Urinary bladder (tissue), 4 donors: ENCODE results near the gene ATG9A. TPM values are rescaled to one million over a fixed set of nuclear protein-coding genes. Genes with fewer than 3 reads are reported as not detected.

ENCODE experiments used
- DNase-seq: peaks from one replicate; pipeline ENCODE4 v3.0.0-alpha.2; 2015; ENCODE audit errors: extremely low spot score
- H3K27ac ChIP-seq: one replicate; pipeline ENCODE4 v1.5.1; 2013; ENCODE audit warnings: low read depth, mild to moderate bottlenecking, moderate library complexity
- H3K36me3 ChIP-seq: one replicate; pipeline ENCODE4 v1.6.1; 2013; ENCODE audit warnings: mild to moderate bottlenecking, moderate library complexity; ENCODE audit not compliant: insufficient read depth
- H3K4me1 ChIP-seq: one replicate; pipeline ENCODE4 v1.6.1; 2013; ENCODE audit warnings: mild to moderate bottlenecking, moderate library complexity; ENCODE audit not compliant: insufficient read depth
- H3K4me3 ChIP-seq: one replicate; pipeline ENCODE4 v1.5.1; 2013; ENCODE audit warnings: low read depth, low read length
- WGBS: extraction: QIAGEN DNeasy Blood & Tissue Kit; methylation state at CpG from one replicate; pipeline ENCODE4 v1.1.7; 2013; 5-methylcytosine and 5-hydroxymethylcytosine counted together
- polyA plus RNA-seq: library from polyadenylated mRNA; stranded (reverse); fragments of 200-250 nt; gene quantifications from one replicate; pipeline ENCODE4 v1.2.3, GENCODE V29; 2013
- total RNA-seq: library from RNA; depleted of rRNA; stranded (reverse); fragments of >200 nt; gene quantifications from one replicate; pipeline ENCODE4 v1.2.3, GENCODE V29; 2014
- donor health status: healthy with polysubstance abuse.
- donor health status: healthy.

Gene ATG9A
- total and polyA plus RNA-seq, 2 donors: 20.7 to 54.6 TPM

GRCh38 chr2:219247678-219248642 lies 18.5 kb upstream of the ATG9A start:
- no peaks in the 10 kb centered on the region for H3K4me1 ChIP-seq
- no peak for DNase-seq
- 86% methylated on average over 17 of the region's 17 CpGs for whole genome bisulfite sequencing
- no peak overlapping the region for H3K27ac ChIP-seq
- H3K4me3 ChIP-seq: no peak overlapping the region
- no peaks in the 10 kb centered on the region for H3K36me3 ChIP-seq

DNA sequence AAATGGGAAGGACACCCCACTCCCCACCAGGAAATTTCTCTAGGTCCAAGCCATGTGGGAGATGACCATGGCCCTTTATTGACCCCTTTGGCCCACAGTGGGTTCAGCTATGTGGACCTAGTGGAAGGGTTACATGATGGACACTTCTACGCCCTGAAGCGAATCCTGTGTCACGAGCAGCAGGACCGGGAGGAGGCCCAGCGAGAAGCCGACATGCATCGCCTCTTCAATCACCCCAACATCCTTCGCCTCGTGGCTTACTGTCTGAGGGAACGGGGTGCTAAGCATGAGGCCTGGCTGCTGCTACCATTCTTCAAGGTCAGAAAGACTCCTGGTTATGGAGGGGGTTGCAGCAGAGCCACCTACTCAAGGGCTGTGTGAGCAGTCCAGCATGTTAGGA lies 17.1 kb upstream of the ATG9A start:
- Histone ChIP-seq H3K36me3 (no peaks in the 10 kb centered on the region), H3K4me1 (no peaks in the 10 kb centered on the region), H3K4me3 (no peak overlapping the region), H3K27ac (no peak overlapping the region)
- 95% methylated on average over 10 of the region's 10 CpGs for WGBS
- DNase-seq: no peak

- Histone ChIP-seq H3K4me1 (no peaks in the 10 kb centered on the region), H3K27ac (peak overlapping the region; percentile 95), H3K4me3 (peak overlapping the region; percentile 80), H3K36me3 (no peaks in the 10 kb centered on the region)
- 13% methylated on average over 10 of the region's 10 CpGs for WGBS
- DNase-seq: no peak
These were observed 16.4 kb upstream of the ATG9A start for GRCh38 chr2:219245899-219246230.

- DNase-seq: peak; percentile 75
- Histone ChIP-seq H3K27ac (peak within 1 kb of the TSS; percentile 95), H3K36me3 (no peaks in the 10 kb centered on the region), H3K4me1 (no peaks in the 10 kb centered on the region), H3K4me3 (peak within 1 kb of the TSS; percentile 80)
- under 1% methylated on average over 46 of the region's 46 CpGs for WGBS
These were observed 15.9 kb upstream of the ATG9A start, which contains the start of the genes GLB1L and STK16 for GRCh38 chr2:219245148-219245898. TSS of gene GLB1L (minus strand) at chr2:219245444. CDS start at chr2:219243573, 1,871 bp downstream. TSS of gene STK16 (plus strand) at chr2:219245479. CDS start at chr2:219246000, 521 bp downstream.

DNA sequence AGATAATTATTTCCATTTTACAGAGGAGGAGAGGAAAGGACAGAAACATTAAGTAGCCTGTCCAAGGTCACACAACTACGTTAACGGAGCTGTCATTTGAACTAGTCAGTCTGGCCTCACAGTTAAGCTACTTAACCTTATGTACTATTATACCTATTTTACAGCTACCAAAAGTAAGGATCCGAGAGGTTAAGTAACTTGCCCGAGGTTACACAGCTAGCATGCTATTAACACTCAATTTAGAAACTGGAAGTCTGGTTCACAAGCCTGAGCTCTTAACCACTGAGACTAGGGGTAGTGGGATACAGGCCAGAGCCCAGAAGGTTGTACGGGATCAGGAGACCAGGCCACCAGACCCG lies 15.3 kb upstream of the ATG9A start:
- Histone ChIP-seq H3K36me3 (no peaks in the 10 kb centered on the region), H3K27ac (peak overlapping the region; percentile 85), H3K4me3 (peak overlapping the region; percentile 80), H3K4me1 (no peaks in the 10 kb centered on the region)
- DNase-seq: no peak
- 42% methylated on average over 6 of the region's 6 CpGs for WGBS

- H3K4me1 ChIP-seq: no peaks in the 10 kb centered on the region
- DNase-seq: no peak
- no peak overlapping the region for H3K4me3 ChIP-seq
- 39% methylated on average over 28 of the region's 28 CpGs for WGBS
- peak overlapping the region; percentile 25 for H3K27ac ChIP-seq
- H3K36me3 ChIP-seq: no peaks in the 10 kb centered on the region
These were observed 13.9 kb upstream of the ATG9A start for GRCh38 chr2:219243291-219243761.

DNA sequence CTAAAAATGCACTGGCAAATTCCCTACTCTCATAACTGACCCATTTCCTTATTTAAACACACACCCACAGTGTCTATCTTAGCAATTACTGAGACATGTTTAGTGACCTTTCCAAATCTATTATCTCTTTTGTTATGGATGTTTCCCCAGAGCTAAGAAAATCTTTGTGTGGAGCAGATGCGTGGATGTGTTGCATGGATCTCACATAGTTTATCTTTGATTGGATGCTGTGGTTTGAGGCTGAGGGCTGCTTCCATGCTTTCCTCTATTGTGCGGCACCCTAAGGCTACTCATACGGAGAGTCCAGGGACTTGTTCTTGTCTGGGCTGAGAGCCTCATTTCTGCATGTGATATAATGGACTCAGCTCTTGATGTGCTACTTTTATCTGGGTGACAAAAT lies 4.9 kb upstream of the ATG9A start:
- Histone ChIP-seq H3K4me1 (no peaks in the 10 kb centered on the region), H3K27ac (no peak overlapping the region), H3K36me3 (peaks cover 10% of the 10 kb centered on the region), H3K4me3 (no peak overlapping the region)
- no peak for DNase-seq
- 91% methylated on average over 3 of the region's 3 CpGs for WGBS

DNA sequence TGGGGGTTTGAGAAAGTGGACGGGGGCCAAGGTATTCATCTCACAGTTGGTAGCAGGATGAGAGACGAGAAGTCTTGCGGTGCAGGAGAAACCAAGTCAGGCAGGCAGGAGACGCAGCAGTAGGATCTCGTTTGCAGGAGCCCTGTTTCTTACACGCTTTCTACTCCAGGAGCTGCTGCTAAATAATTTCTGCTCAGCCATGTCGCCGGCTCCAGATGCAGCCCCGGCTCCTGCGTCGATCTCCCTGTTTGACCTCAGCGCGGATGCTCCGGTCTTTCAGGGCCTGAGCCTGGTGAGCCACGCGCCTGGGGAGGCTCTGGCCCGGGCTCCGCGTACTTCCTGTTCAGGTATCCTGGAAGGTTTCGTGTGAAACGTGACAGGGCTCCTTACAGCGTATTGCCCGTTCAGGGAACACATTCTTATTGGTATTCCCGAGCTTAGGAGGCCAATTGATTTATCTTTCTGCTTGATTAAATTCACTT lies 664 bp upstream of the ATG9A start:
- peak overlapping the region; percentile 56 for H3K4me3 ChIP-seq
- peak overlapping the region; percentile 85 for H3K27ac ChIP-seq
- H3K4me1 ChIP-seq: no peaks in the 10 kb centered on the region
- no peak for DNase-seq
- WGBS: under 1% methylated on average over 24 of the region's 24 CpGs
- peaks cover 10% of the 10 kb centered on the region for H3K36me3 ChIP-seq

- Histone ChIP-seq H3K4me3 (peak overlapping the region; percentile 90), H3K36me3 (peaks cover 8% of the 10 kb centered on the region), H3K27ac (peak overlapping the region; percentile 79), H3K4me1 (no peaks in the 10 kb centered on the region)
- 3% methylated on average over 19 of the region's 19 CpGs for WGBS
- DNase-seq: no peak
These were observed 528 bp downstream of the ATG9A start for GRCh38 chr2:219228911-219229304.

DNA sequence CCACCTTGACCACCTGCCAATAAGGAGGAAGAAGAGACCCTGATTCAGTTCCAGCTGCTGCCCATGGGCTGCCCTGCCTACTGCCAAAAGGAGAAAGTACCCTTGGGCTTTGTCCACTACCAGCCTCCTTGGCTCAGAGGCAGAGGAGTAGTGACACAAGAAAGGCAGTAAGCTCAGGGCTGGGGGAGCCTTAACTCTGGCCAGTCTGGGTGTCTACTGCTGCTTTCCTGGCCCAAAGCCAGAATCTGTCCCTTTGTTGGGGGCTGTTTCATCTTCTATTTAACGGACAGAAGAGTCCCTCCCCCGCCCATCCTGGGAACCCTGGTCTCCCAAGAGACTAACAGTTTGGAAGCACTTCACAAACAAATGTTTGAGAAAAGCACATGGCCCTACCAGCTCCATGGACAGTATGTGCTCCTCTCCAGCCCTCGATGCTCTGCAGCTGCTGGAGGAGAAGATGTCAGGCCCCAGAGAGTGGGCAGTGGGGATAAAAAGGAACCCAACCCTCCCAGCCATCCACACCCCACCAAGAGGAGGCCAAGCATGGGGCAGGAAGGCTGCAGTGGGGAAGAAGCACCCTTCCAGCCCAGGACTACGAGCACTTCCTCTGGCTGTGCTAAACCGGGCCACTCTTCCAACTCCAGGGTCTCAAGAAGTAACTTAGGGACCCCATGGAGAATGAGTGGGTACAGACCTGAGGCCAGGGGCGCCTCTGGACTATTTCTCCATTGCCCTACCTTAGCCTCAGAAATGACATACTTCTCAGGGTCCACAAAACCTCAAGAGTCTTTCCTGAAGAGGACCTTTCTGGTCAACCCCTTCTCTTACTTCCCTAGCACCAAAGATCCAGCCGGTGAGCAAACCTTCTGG lies 1.2 kb downstream of the ATG9A start:
- H3K4me1 ChIP-seq: no peaks in the 10 kb centered on the region
- H3K27ac ChIP-seq: peak overlapping the region; percentile 79
- 40% methylated on average over 7 of the region's 7 CpGs for WGBS
- peak overlapping the region; percentile 90 for H3K4me3 ChIP-seq
- DNase-seq: no peak
- peaks cover 4% of the 10 kb centered on the region for H3K36me3 ChIP-seq

DNA sequence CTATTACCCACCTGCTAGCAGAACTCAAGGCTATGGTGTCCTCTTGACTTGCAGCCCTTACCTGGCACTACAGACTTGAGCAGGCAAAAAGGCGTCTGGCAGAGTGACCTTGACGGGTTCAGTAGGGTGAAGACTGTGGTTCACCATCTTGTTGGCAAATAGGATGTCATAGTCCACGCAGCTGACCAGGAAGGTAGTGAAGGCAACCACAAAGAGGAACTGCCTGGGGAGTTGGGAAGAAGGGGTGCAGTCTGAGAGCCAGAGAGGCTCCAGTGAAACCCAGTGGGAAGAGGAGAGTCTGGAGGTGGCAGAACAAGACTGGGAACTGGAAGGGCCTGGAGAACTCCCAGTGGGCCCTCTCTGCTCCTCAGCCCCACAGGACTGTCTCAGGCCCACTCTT lies 4.1 kb downstream of the ATG9A start:
- no peak overlapping the region for H3K27ac ChIP-seq
- WGBS: 89% methylated on average over 3 of the region's 3 CpGs
- no peak for DNase-seq
- H3K4me3 ChIP-seq: no peak overlapping the region
- no peaks in the 10 kb centered on the region for H3K4me1 ChIP-seq
- peaks cover 4% of the 10 kb centered on the region for H3K36me3 ChIP-seq

DNA sequence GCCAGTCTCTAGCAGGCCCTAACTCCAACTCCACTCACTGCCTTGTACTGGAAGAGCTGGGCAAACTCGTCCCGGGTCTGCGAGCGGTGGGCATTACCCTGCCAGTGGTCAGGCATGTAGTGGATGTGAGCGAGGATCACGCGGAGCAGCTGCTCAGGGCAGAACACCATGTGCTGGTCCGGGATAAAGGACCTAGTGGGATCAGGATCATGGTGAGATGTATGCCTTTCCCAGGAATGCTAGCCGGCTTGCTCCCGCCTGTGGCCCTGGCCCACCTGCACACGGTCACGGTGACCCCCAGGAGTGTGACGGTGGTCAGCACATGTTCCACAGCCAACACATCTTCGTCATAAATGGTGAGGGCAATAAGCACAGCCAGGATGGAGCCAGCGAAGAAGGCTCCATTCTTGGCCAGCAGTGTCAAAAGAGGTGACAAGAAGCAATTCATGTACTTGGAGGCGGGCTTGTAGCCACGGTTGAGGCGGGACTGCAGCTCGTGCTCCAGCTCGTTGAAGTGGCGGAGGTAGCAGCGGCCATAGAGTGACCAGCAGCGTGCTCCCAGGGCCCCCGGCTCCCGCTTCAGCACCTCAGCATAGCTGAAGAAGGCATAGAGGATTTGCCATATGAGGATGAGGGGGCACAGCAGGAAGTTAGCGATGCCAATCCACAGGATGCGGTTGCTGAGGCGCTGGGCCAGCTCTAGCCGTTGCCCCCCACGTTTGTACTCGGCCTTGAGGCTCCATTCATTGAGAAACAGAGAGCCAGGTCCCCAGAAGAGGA lies 5.4 kb downstream of the ATG9A start:
- Histone ChIP-seq H3K4me1 (peaks cover 4% of the 10 kb centered on the region), H3K27ac (no peak overlapping the region), H3K4me3 (no peak overlapping the region), H3K36me3 (peaks cover 4% of the 10 kb centered on the region)
- WGBS: 93% methylated on average over 31 of the region's 31 CpGs
- DNase-seq: no peak
